CD1c-positive myeloid dendritic cell (primary cell): Measurements from ENCODE around the gene SNX10.

Experiments used
- DNase-seq: peaks from one replicate; pipeline ENCODE4 v3.0.0-alpha.2; 2016; ENCODE audit errors: extremely low spot score

The SNX10 gene

GRCh38 chr7:26399736-26400135 is 108.1 kb downstream of the SNX10 start:
- no peak for DNase-seq

GRCh38 chr7:26403640-26404039 is 112.0 kb downstream of the SNX10 start:
- DNase-seq: no peak

DNA sequence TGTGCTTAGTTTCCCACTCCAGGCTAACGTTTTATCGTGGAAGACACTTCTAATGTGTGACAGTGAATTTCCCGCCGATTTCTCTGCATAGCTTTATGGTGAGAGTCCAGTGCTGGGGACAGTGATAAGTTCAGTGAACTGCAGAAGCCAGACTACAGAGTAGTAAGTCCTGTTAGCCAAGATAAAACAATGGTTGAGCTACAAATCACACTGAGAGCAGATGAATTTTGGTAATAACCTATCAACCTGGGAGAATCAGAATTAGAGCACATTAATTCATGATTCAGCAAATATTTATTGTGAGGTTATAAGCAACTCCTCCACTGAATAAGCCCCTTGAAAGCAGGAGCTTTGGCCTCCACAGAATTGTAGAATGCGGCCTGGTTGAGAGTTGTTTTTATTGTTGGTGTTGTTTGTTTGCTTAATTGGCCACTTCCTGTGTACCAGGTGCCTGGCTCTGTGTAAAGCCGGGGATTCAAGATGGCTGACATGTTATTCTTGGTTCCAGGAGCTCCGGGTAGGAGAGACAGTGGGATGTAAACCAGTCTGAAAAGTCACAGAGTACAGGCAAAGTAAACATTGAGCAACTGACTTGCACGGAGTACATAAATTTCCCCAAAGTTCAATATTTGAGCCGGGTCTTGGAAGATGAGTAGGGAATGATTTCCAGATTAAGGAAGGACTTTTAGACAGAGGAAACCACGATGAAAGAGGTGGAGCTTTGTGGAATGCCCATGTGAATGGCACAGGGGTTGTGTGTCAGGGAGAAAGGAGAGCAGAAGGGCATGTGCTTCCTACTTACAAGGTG is 112.7 kb downstream of the SNX10 start:
- DNase-seq: no peak

GRCh38 chr7:26406433-26406832 is 114.8 kb downstream of the SNX10 start:
- DNase-seq: no peak

DNA sequence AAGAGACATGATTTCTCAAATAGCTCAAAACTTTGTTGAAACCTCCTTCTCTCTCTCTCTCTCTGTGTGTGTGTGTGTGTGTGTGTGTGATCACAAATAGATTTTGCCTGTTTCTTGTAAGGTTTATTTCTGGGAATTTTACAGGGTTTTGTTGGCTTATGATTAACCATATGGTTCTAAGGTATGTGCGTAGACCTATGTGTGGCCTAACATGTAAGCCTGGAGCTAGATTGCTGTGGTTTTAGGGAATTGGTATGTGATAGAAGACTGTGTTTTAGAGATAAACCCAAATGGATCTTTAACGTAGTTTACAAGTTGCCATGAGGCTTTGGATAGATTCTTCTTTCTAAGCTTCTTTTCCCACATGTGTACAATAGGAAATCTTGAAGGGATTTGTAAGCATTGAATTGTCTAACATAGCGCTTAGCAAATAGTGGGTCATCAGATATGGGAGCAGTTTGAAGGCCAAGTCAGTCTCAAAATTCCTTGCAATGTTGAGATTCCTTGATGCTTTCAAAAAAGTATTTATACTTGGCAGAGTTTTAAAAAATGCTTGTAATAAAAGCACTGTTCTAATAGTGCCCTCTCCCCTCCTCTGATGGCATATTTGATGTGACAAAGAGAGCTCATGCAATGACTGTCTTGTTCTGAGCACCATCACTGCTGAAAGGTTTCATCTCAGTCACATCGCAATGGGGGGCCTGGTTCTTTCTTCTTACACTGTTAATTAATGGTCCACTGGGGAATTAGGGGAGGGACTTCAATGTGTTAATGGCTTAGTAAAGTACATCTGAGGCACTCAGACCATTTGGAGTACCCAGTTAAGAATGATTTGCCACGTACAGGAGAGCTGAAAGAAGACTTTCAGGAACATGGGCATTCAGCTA is 118.2 kb downstream of the SNX10 start:
- no peak for DNase-seq

- DNase-seq: no peak
Observed at GRCh38 chr7:26413007-26413691, 121.5 kb downstream of the SNX10 start.

GRCh38 chr7:26416004-26416403 is 124.3 kb downstream of the SNX10 start:
- no peak for DNase-seq

DNA sequence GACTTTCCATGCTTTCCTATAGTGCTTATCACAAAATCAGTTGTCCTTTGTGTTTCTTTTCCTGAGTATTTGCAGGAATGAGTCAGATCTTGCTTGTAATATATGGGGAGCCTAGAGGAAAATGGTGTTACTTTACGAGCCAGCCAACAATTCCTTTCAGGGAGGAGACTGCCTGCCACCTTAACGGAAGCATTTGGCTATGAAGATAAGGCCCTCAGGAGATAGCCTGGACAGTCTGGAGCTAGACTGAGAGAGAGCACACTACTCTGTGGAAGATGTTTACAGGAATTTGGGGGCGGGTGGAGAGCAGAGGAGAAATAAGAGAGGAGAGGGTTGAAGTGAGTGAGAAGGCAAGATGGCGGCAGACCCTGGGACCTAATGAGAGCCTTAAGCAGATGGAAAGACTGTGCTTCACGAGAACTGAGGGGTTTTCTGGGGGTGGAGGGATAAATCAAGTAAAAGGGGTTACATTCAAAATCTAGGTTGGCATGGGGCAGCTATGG is 126.3 kb downstream of the SNX10 start:
- DNase-seq: no peak

GRCh38 chr7:26419198-26419597 is 127.5 kb downstream of the SNX10 start:
- DNase-seq: no peak

DNA sequence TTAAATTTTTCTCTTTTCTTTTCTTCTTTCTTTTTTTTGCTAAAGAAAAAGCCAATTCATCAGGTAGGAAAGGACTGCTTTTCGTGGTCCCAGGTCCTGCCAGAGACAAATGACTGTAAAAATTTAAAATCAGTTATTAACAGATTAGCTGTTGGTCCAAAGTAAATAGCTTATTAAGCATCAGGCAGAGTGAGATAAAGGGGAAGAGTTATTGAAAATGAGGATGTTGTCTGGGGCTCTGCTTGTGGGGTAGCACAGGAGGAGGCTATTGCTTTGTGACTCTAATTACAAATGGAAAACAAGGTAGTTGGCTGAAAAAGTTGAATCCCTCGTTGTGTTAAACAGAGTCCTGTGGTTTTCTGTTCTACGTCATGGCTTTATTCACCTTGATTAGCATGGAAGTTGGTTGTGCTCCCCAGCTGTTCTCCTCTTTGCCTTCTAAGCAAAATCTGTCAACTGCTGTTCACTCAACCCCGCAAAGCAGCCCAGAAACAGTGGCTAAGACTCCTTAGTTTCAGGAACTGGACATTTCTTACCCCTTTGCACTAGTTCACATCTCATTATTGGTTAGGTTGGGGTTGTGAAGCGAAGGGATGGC is 128.9 kb downstream of the SNX10 start:
- DNase-seq: peak; percentile 9

DNA sequence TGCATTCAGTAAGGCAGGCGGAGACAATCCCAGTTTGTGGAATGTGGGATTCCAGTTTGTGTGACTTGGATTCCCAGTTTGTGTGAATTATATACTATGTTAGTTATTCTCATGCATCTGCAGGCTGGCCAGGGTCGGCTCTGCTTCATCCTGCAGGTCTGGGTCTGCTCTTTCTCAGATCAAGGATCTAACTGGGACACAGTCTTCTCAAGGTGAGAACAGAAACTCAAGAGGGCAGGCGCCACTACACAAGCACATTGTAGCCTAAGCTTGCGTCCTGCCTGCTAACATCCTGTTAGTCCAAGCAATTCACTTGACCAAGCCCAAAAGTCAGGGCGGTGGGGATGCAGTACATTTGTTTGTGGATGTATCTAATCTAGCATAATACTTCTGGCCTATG is 131.1 kb downstream of the SNX10 start:
- no peak for DNase-seq

GRCh38 chr7:26423436-26423835 is 131.8 kb downstream of the SNX10 start:
- DNase-seq: no peak
